Mesangial cell (primary cell): ENCODE results near the gene TAS2R30. TPM values are rescaled to one million over a fixed set of nuclear protein-coding genes. Genes with fewer than 3 reads are reported as not detected.

ENCODE experiments used
- total RNA-seq: library from RNA; depleted of rRNA; stranded (reverse); fragments of >200 nt; gene quantifications from 2 replicates; pipeline ENCODE4 v1.2.3, GENCODE V29; 2015

Gene TAS2R30, protein sequence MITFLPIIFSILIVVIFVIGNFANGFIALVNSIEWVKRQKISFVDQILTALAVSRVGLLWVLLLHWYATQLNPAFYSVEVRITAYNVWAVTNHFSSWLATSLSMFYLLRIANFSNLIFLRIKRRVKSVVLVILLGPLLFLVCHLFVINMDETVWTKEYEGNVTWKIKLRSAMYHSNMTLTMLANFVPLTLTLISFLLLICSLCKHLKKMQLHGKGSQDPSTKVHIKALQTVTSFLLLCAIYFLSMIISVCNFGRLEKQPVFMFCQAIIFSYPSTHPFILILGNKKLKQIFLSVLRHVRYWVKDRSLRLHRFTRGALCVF
- total RNA-seq, result 0.63 and 0.98 TPM in 2 replicates

DNA sequence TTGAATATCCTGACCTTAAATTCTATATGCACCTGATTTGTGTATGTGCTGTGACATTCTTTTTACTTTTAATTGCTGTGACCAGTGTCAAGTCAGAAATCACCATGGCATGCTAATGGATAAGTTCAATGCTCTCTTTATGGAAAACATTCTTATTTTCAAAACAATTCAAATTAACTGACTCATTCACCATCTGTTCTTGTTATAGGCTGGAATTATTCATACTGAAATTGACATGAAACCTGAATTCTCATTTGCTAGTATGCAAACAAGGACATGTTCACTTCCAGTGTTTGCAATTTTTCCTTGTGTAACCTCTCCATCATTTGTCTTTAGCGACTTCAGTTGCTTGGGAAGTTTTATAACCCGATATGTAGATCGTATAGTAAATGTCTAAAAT is at the start of gene TAS2R30:
TSS of gene TAS2R30 (minus strand) at position 340 of the 400 bp plus-strand sequence. CDS start 400 bp downstream, outside the sequence.

DNA sequence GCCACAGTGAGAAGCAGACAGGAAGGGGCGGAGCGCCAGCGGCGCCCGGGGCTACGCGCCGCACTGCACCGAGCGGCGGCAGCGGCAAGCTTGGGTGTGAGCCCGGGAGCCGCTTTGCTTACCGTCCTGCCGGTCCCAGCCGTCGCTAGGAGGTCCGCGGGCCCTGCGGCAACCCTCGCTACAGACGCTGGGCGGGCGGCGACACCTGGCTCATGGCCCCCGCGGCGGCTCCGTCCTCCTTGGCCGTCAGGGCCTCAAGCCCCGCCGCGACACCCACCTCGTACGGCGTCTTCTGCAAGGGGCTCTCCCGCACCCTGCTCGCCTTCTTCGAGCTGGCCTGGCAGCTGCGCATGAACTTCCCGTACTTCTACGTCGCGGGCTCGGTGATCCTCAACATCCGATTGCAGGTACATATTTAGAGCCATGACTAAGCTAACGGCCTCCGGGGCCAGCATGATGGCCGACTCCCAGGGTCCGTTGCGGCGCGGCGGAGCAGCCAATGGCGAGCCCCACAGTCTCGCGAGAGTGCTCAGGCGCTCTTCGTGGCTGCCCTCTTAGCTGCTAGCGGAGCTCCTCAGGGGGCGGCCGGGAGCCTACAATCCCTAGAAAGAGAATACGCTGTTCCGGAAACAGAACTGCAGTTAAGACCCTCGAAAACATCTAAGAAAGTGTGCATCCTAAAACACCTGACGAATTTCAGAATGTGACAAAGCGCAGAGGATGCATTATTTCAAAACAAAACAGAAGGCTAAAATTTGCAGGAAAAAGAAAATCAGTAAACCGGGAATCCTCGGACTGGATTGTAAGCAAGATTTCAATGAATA is 36.9 kb upstream of the TAS2R30 start, which contains the start of gene SMIM10L1:
TSS of gene SMIM10L1 (plus strand) at position 50 of the 824 bp plus-strand sequence. CDS start at position 213, 163 bp downstream.

DNA sequence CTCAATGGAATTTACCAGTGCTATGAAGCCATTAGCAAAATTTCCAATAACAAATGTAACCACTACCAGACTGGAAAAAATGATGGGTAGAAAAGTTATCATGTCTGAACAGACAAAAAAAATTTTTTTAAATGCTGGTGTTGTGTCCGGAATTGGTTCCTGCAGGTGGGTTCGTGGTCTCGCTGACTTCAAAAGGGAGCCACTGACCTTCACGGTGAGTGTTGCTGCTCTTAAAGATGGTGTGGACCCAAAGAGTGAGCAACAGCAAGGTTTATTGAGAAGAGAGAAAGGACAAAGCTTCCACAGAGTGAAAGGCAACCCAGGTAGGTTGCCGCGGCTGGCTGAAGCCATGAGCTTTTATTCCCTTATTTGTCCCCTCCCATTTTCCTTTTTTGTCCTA is 42.3 kb downstream of the TAS2R30 start, which contains the start of gene TAS2R43:
TSS of gene TAS2R43 (minus strand) at position 186 of the 400 bp plus-strand sequence. CDS start at position 102, 84 bp downstream.

Other genes with a start within 250 kb of the TAS2R30 start
- gene TAS2R13, start 225.1 kb downstream of the TAS2R30 start, total RNA-seq, result 0.38 TPM in 1 of 2 replicates, not detected in the other
- gene PRH2, start 205.4 kb downstream of the TAS2R30 start, total RNA-seq, result not detected in 2 replicates
- gene TAS2R14, start 195.4 kb downstream of the TAS2R30 start, total RNA-seq, result 0.16 and 2.2 TPM in 2 replicates
- gene TAS2R50, start 147.7 kb downstream of the TAS2R30 start, total RNA-seq, result 0.38 and 0.98 TPM in 2 replicates
- 0.49 and 0.51 TPM in 2 replicates for gene TAS2R20, start 136.3 kb downstream of the TAS2R30 start, total RNA-seq
- gene TAS2R19, start 112.0 kb downstream of the TAS2R30 start, total RNA-seq, result 2.7 TPM in 1 of 2 replicates, not detected in the other
- 0.33 and 0.51 TPM in 2 replicates for gene TAS2R31, start 103.2 kb downstream of the TAS2R30 start, total RNA-seq
- 0.38 TPM in 1 of 2 replicates, not detected in the other for gene TAS2R46, start 72.3 kb downstream of the TAS2R30 start, total RNA-seq
- gene TAS2R43, start 42.3 kb downstream of the TAS2R30 start, total RNA-seq, result 0.16 TPM in 1 of 2 replicates, not detected in the other
- 6.2 and 7.7 TPM in 2 replicates for gene SMIM10L1, start 36.5 kb upstream of the TAS2R30 start, total RNA-seq
- gene TAS2R42, start 52.3 kb upstream of the TAS2R30 start, total RNA-seq, result not detected in 2 replicates
- not detected in 2 replicates for gene PRB3, start 135.1 kb upstream of the TAS2R30 start, total RNA-seq
- gene PRB4, start 175.8 kb upstream of the TAS2R30 start, total RNA-seq, result not detected in 2 replicates